WTC11 (cell line): ENCODE measurements around the gene STXBP5. TPM values are rescaled to one million over a fixed set of nuclear protein-coding genes. Genes with fewer than 3 reads are reported as not detected.

Source experiments
- ATAC-seq: fragments of 200-7000 bp; cut with Tn5 transposase; 2 replicates; pipeline ENCODE4 v1.10.0; 2021; ENCODE audit warnings: mild to moderate bottlenecking, moderate library complexity
- CTCF ChIA-PET: fragments of 300-600 bp; sonication (Branson Sonifier 250); formaldehyde crosslinking; loops from one replicate; lab custom pipeline; 2021; ENCODE audit warnings: antibody characterized with exemption; lab: Charles Lee
- POLR2A ChIA-PET: fragments of 350-600 bp; sonication (Branson Sonifier 250); formaldehyde crosslinking; loops from one replicate; lab custom pipeline; 2021; ENCODE audit warnings: antibody characterized with exemption; lab: Charles Lee
- DNase-seq: peaks from one replicate; pipeline ENCODE4 v3.0.0; 2021; ENCODE audit warnings: low spot score
- H3K27ac Mint-ChIP-seq: 2 replicates; pipeline ENCODE4 v1.8.0; 2021; ENCODE audit warnings: mixed read lengths
- H3K27me3 Mint-ChIP-seq: 2 replicates; pipeline ENCODE4 v1.8.0; 2021; ENCODE audit warnings: low read depth, mild to moderate bottlenecking, moderate library complexity, mixed read lengths
- H3K36me3 Mint-ChIP-seq: 2 replicates; pipeline ENCODE4 v1.8.0; 2021; ENCODE audit warnings: mixed read lengths
- H3K4me1 Mint-ChIP-seq: 2 replicates; pipeline ENCODE4 v1.8.0; 2022; ENCODE audit warnings: mixed read lengths
- H3K4me3 Mint-ChIP-seq: 2 replicates; pipeline ENCODE4 v1.8.0; 2021; ENCODE audit warnings: mild to moderate bottlenecking, moderate library complexity, mixed read lengths
- H3K9me3 Mint-ChIP-seq: 2 replicates; pipeline ENCODE4 v1.8.0; 2021; ENCODE audit warnings: mixed read lengths
- ARID4B ChIP-seq: sonication (generic); formaldehyde crosslinking; IDR thresholded peaks from 2 replicates; pipeline ENCODE4 v1.8.0; 2023; ENCODE audit warnings: missing genetic modification reagents, mild to moderate bottlenecking, borderline replicate concordance
- ATF3 ChIP-seq: sonication (generic); formaldehyde crosslinking; conservative IDR thresholded peaks from 2 replicates; pipeline ENCODE4 v1.8.1; 2022; ENCODE audit warnings: mild to moderate bottlenecking, missing genetic modification reagents
- CREM ChIP-seq: sonication (generic); formaldehyde crosslinking; IDR thresholded peaks from 2 replicates; pipeline ENCODE4 v1.8.1; 2022; ENCODE audit warnings: mild to moderate bottlenecking, missing genetic modification reagents, moderate library complexity
- E2F4 ChIP-seq: sonication (generic); formaldehyde crosslinking; IDR thresholded peaks from 2 replicates; pipeline ENCODE4 v1.8.1; 2022; ENCODE audit warnings: low read depth, mild to moderate bottlenecking, moderate library complexity, missing genetic modification reagents, borderline replicate concordance
- E2F5 ChIP-seq: sonication (generic); formaldehyde crosslinking; IDR thresholded peaks from 2 replicates; pipeline ENCODE4 v1.8.1; 2022; ENCODE audit warnings: mild to moderate bottlenecking, moderate library complexity, missing genetic modification reagents
- FOXJ3 ChIP-seq: sonication (generic); formaldehyde crosslinking; IDR thresholded peaks from 2 replicates; pipeline ENCODE4 v1.9.0; 2021; ENCODE audit warnings: missing genetic modification reagents, mild to moderate bottlenecking, borderline replicate concordance
- GRHL2 ChIP-seq: fragments of 250-450 bp; sonication (Bioruptor Pico); IDR thresholded peaks from 2 replicates; pipeline ENCODE4 v1.8.0; 2022; ENCODE audit warnings: mild to moderate bottlenecking, moderate library complexity; ENCODE audit not compliant: insufficient replicate concordance, severe bottlenecking
- MLX ChIP-seq: sonication (generic); formaldehyde crosslinking; IDR thresholded peaks from 2 replicates; pipeline ENCODE4 v1.8.1; 2023; ENCODE audit warnings: mild to moderate bottlenecking, missing genetic modification reagents, moderate library complexity
- PRDM15 ChIP-seq: sonication (generic); formaldehyde crosslinking; IDR thresholded peaks from 2 replicates; pipeline ENCODE4 v1.8.0; 2022; ENCODE audit warnings: missing genetic modification reagents
- RORB ChIP-seq: fragments of 250-450 bp; sonication (Bioruptor Pico); IDR thresholded peaks from 2 replicates; pipeline ENCODE4 v1.9.0; 2021; ENCODE audit warnings: mild to moderate bottlenecking
- SOX15 ChIP-seq: fragments of 250-450 bp; sonication (Bioruptor Pico); IDR thresholded peaks from 2 replicates; pipeline ENCODE4 v1.9.0; 2021; ENCODE audit warnings: mild to moderate bottlenecking
- USF1 ChIP-seq: sonication (generic); formaldehyde crosslinking; IDR thresholded peaks from 2 replicates; pipeline ENCODE4 v1.8.0; 2022; ENCODE audit warnings: mild to moderate bottlenecking, missing genetic modification reagents
- ZBTB21 ChIP-seq: sonication (generic); formaldehyde crosslinking; IDR thresholded peaks from 2 replicates; pipeline ENCODE4 v1.8.1; 2023; ENCODE audit warnings: mild to moderate bottlenecking, missing genetic modification reagents, borderline replicate concordance
- ZNF671 ChIP-seq: fragments of 250-450 bp; sonication (Bioruptor Pico); IDR thresholded peaks from 2 replicates; pipeline ENCODE4 v1.8.0; 2021; ENCODE audit warnings: mild to moderate bottlenecking
- ZSCAN18 ChIP-seq: fragments of 250-450 bp; sonication (Bioruptor Pico); IDR thresholded peaks from 2 replicates; pipeline ENCODE4 v2.1.2; 2022; ENCODE audit warnings: mild to moderate bottlenecking, moderate library complexity
- total RNA-seq: library from RNA; stranded (reverse); gene quantifications from 3 replicates; pipeline ENCODE4 v1.2.3, GENCODE V29; 2021

Gene STXBP5
- total RNA-seq, 1 experiment from 2014 or later = 13.2 TPM

GRCh38 chr6:147421903-147422302 is 217.7 kb downstream of the STXBP5 start (continued):
- TF ChIP-seq PRDM15 (CRISPR knock-in tag) = no peak

GRCh38 chr6:147423111-147423510 is 218.9 kb downstream of the STXBP5 start:
- Mint-ChIP-seq H3K4me1 (peaks cover 25% of the 10 kb centered on the region), H3K27me3 (no peaks in the 10 kb centered on the region; the same call in 1 of the 2 replicates), H3K27ac (no peak overlapping the region), H3K9me3 (no peaks in the 10 kb centered on the region), H3K4me3 (no peak overlapping the region), H3K36me3 (no peaks in the 10 kb centered on the region)
- CTCF ChIA-PET = no interaction called here
- DNase-seq = no peak
- POLR2A ChIA-PET = no interaction called here
- TF ChIP-seq CREM (CRISPR knock-in tag) (no peak), E2F5 (CRISPR knock-in tag) (no peak), FOXJ3 (no peak), ZSCAN18 (no peak)
- peak; percentile 58 for ATAC-seq

- DNase-seq (no peak), ATAC-seq (no peak)
- no peak overlapping the region for H3K4me3 Mint-ChIP-seq
- no peaks in the 10 kb centered on the region for H3K9me3 Mint-ChIP-seq
- CTCF ChIA-PET = no interaction called here
- peaks cover 34% of the 10 kb centered on the region for H3K27me3 Mint-ChIP-seq
- POLR2A ChIA-PET = no interaction called here
- no peak overlapping the region for H3K27ac Mint-ChIP-seq
- H3K4me1 Mint-ChIP-seq = peaks cover 2% of the 10 kb centered on the region; the same call in 1 of the 2 replicates
- H3K36me3 Mint-ChIP-seq = no peaks in the 10 kb centered on the region
- TF ChIP-seq SOX15 (CRISPR knock-in tag) (no peak), PRDM15 (CRISPR knock-in tag) (no peak), MLX (CRISPR knock-in tag) (no peak), ZBTB21 (CRISPR knock-in tag) (no peak), GRHL2 (CRISPR knock-in tag) (no peak), ATF3 (CRISPR knock-in tag) (no peak), RORB (CRISPR knock-in tag) (no peak), ZNF671 (CRISPR knock-in tag) (no peak), USF1 (no peak), ARID4B (no peak), FOXJ3 (no peak), E2F4 (no peak)
Measured at GRCh38 chr6:147429794-147430193, 225.6 kb downstream of the STXBP5 start.
